ENCODE data around the gene OXCT2.
A peak's percentile ranks its signal among the peaks of the same experiment; 100 is the strongest.
"Not testable (repeated sequence)": the region's sequence is repeated elsewhere in the genome, so short reads cannot be mapped to it uniquely, and the experiment has no call there.

Gene OXCT2

GRCh38 chr1:39788758-39789570 is 17.8 kb upstream of the OXCT2 start, which contains the start of gene BMP8B:
Gene BMP8B, minus strand, starts transcription at chr1:39788865. Its CDS starts 380 bp downstream, at chr1:39788485.
- Histone ChIP-seq H3K9ac (peak within 1 kb of the TSS; percentile 68 to 84 (median 79)), H3K9me3 (replicated peaks in 1 of 11) (no peaks in the 10 kb centered on the region), H4K20me1 (no peaks in the 10 kb centered on the region), H3K4me3 (peak within 1 kb of the TSS; percentile 56 to 76 (median 65)), H3K27me3 (peaks cover 10 to 22% (median 16%) of the 10 kb centered on the region in 11 experiments), H3K36me3 (no peaks in the 10 kb centered on the region), H3K4me2 (peak within 1 kb of the TSS; percentile 76 to 94 (median 89)), H3K4me1 (peaks cover 20 to 59% (median 53%) of the 10 kb centered on the region in 10 experiments), H3K27ac (peak within 1 kb of the TSS; percentile 59 to 81 (median 74); a peak in 21 of 22 replicates)
- no peak for TF ChIP-seq Cebpa-rat (IDR thresholded peaks at IDR 0.05)

- peaks cover 15 to 54% (median 48%) of the 10 kb centered on the region in 10 experiments; a peak in 19 of 20 replicates for H3K4me1 ChIP-seq
- peaks cover 10 to 22% (median 16%) of the 10 kb centered on the region in 11 experiments for H3K27me3 ChIP-seq
- H3K4me3 ChIP-seq: peak overlapping the region; percentile 56 to 76 (median 65); a peak in 15 of 20 replicates
- TF ChIP-seq Cebpa-rat (IDR thresholded peaks at IDR 0.05): no peak
- H3K4me2 ChIP-seq: peak overlapping the region; percentile 76 to 94 (median 89); a peak in 16 of 22 replicates
- H3K36me3 ChIP-seq: no peaks in the 10 kb centered on the region
- H4K20me1 ChIP-seq: no peaks in the 10 kb centered on the region
- H3K27ac ChIP-seq: peak overlapping the region in 7 of 11 experiments; percentile 70 to 81 (median 78); a peak in 11 of 22 replicates
- H3K9me3 ChIP-seq (replicated peaks in 1 of 11): no peaks in the 10 kb centered on the region
- H3K9ac ChIP-seq: peak overlapping the region in 7 of 11 experiments; percentile 73 to 80 (median 79); a peak in 10 of 22 replicates
Observed at GRCh38 chr1:39788426-39788757, 17.2 kb upstream of the OXCT2 start.

- H3K36me3 ChIP-seq; H3K9me3 ChIP-seq (replicated peaks in 1 of 11); H4K20me1 ChIP-seq; H3K9ac ChIP-seq: not testable (repeated sequence)
- Histone ChIP-seq H3K4me3 (0 out of 20 replicates have a peak overlapping the region, but pooled peaks of 2 of the 10 experiments have one; percentile 24 to 34), H3K27ac (peak overlapping the region in 1 of 11 experiments; percentile 70; a peak in 1 of 22 replicates), H3K4me1 (peaks cover 15 to 50% (median 44%) of the 10 kb centered on the region in 10 experiments; a peak in 19 of 20 replicates), H3K4me2 (peak overlapping the region in 8 of 11 experiments; percentile 54 to 86 (median 74); a peak in 12 of 22 replicates), H3K27me3 (peaks cover 10 to 22% (median 16%) of the 10 kb centered on the region in 11 experiments)
Observed at GRCh38 chr1:39787964-39788363, 16.8 kb upstream of the OXCT2 start.

GRCh38 chr1:39787468-39787867 is 16.3 kb upstream of the OXCT2 start:
- H4K20me1 ChIP-seq: no peaks in the 10 kb centered on the region
- peaks cover 10 to 22% (median 16%) of the 10 kb centered on the region in 11 experiments for H3K27me3 ChIP-seq
- peak overlapping the region in 6 of 11 experiments; percentile 18 to 70 (median 49); a peak in 8 of 22 replicates for H3K27ac ChIP-seq
- H3K4me2 ChIP-seq: peak overlapping the region; percentile 54 to 87 (median 76); a peak in 20 of 22 replicates
- H3K4me1 ChIP-seq: peaks cover 15 to 48% (median 40%) of the 10 kb centered on the region in 10 experiments; a peak in 19 of 20 replicates
- H3K9me3 ChIP-seq (replicated peaks in 1 of 11): no peaks in the 10 kb centered on the region
- peak overlapping the region in 4 of 10 experiments; percentile 13 to 34 (median 28); a peak in 4 of 20 replicates for H3K4me3 ChIP-seq
- peak overlapping the region in 9 of 11 experiments; percentile 0 to 58 (median 36); a peak in 5 of 22 replicates for H3K9ac ChIP-seq
- no peaks in the 10 kb centered on the region for H3K36me3 ChIP-seq
- TF ChIP-seq Cebpa-rat (IDR thresholded peaks at IDR 0.05): no peak

- H3K36me3 ChIP-seq; H4K20me1 ChIP-seq; H3K9me3 ChIP-seq (replicated peaks in 1 of 11): not testable (repeated sequence)
- peaks cover 15 to 48% (median 40%) of the 10 kb centered on the region in 10 experiments; a peak in 19 of 20 replicates for H3K4me1 ChIP-seq
- H3K4me3 ChIP-seq: peak overlapping the region in 3 of 10 experiments; percentile 19 to 31 (median 24); a peak in 3 of 20 replicates
- peak overlapping the region in 8 of 11 experiments; percentile 25 to 70 (median 49); a peak in 12 of 22 replicates for H3K27ac ChIP-seq
- H3K27me3 ChIP-seq: peaks cover 10 to 22% (median 16%) of the 10 kb centered on the region in 11 experiments
- peak overlapping the region in 10 of 11 experiments; percentile 0 to 58 (median 39); a peak in 9 of 22 replicates for H3K9ac ChIP-seq
- peak overlapping the region; percentile 54 to 87 (median 76) for H3K4me2 ChIP-seq
Observed at GRCh38 chr1:39787108-39787375, 15.9 kb upstream of the OXCT2 start.

GRCh38 chr1:39786303-39787107 is 15.4 kb upstream of the OXCT2 start:
- not testable (repeated sequence) for H3K9me3 ChIP-seq (replicated peaks in 1 of 11); H4K20me1 ChIP-seq; H3K36me3 ChIP-seq
- Histone ChIP-seq H3K27ac (peak overlapping the region in 9 of 11 experiments; percentile 1 to 74 (median 55); a peak in 16 of 22 replicates), H3K4me3 (peak overlapping the region in 2 of 10 experiments; percentile 19 to 31; a peak in 1 of 20 replicates), H3K4me1 (peaks cover 15 to 50% (median 45%) of the 10 kb centered on the region in 10 experiments; a peak in 19 of 20 replicates), H3K27me3 (peaks cover 10 to 22% (median 16%) of the 10 kb centered on the region in 11 experiments), H3K4me2 (peak overlapping the region; percentile 54 to 87 (median 76)), H3K9ac (peak overlapping the region in 10 of 11 experiments; percentile 24 to 59 (median 48); a peak in 14 of 22 replicates)

- H3K9ac ChIP-seq: 0 out of 22 replicates have a peak overlapping the region, but pooled peaks of 1 of the 11 experiments have one; percentile 0
- not testable (repeated sequence) for H3K4me2 ChIP-seq; H3K36me3 ChIP-seq; H3K27ac ChIP-seq; H3K27me3 ChIP-seq; H3K9me3 ChIP-seq (replicated peaks in 1 of 11); H3K4me3 ChIP-seq; H4K20me1 ChIP-seq
- peaks cover 21 to 57% (median 47%) of the 10 kb centered on the region in 10 experiments for H3K4me1 ChIP-seq
Observed at GRCh38 chr1:39782685-39783084, 11.5 kb upstream of the OXCT2 start.

GRCh38 chr1:39782103-39782502 is 11.0 kb upstream of the OXCT2 start:
- Histone ChIP-seq H3K4me3 (no peak overlapping the region), H3K27me3 (no peaks in the 10 kb centered on the region), H3K36me3 (no peaks in the 10 kb centered on the region), H3K4me1 (peaks cover 21 to 57% (median 47%) of the 10 kb centered on the region in 10 experiments), H4K20me1 (no peaks in the 10 kb centered on the region), H3K27ac (no peak overlapping the region; a peak in 1 of 22 replicates), H3K9ac (no peak overlapping the region), H3K4me2 (peak overlapping the region in 1 of 11 experiments; percentile 17; a peak in 2 of 22 replicates), H3K9me3 (replicated peaks in 1 of 11) (no peaks in the 10 kb centered on the region)
- no peak for TF ChIP-seq Cebpa-rat (IDR thresholded peaks at IDR 0.05)

All from BLaER1 treated with 17β-estradiol and CSF1 and Interleukin-3, amounts not matched to agents 10 nM and 100 nM (cell line).